RWPE2 (cell line): ENCODE measurements around the gene EPYC.

Source experiments
- ATAC-seq: fragments of 200-7000 bp; cut with Tn5 transposase; 3 replicates; pipeline ENCODE4 v1.9.1; 2021; ENCODE audit warnings: low read depth
- DNase-seq: peaks from one replicate; pipeline ENCODE4 v3.0.0-alpha.2; 2020; ENCODE audit warnings: low spot score
- H3K27ac ChIP-seq: fragments of 450-650 bp; 2 replicates; pipeline ENCODE4 v1.5.1; 2017; ENCODE audit warnings: mild to moderate bottlenecking; ENCODE audit not compliant: poor library complexity, severe bottlenecking
- H3K27me3 ChIP-seq: fragments of 250-450 bp; sonication (Bioruptor Pico); 2 replicates; pipeline ENCODE4 v1.5.1; 2021; ENCODE audit warnings: mild to moderate bottlenecking, moderate library complexity; ENCODE audit not compliant: insufficient read depth, poor library complexity, severe bottlenecking
- H3K36me3 ChIP-seq: fragments of 250-450 bp; sonication (Bioruptor Pico); 2 replicates; pipeline ENCODE4 v1.5.1; 2020; ENCODE audit warnings: low read depth, mild to moderate bottlenecking, moderate library complexity
- H3K4me1 ChIP-seq: fragments of 250-450 bp; sonication (Bioruptor Pico); 2 replicates; pipeline ENCODE4 v1.5.1; 2021; ENCODE audit warnings: mild to moderate bottlenecking, moderate library complexity; ENCODE audit not compliant: insufficient read depth, poor library complexity, severe bottlenecking
- H3K4me3 ChIP-seq: fragments of 250-450 bp; sonication (Bioruptor Pico); 2 replicates; pipeline ENCODE4 v1.5.1; 2021; ENCODE audit warnings: mild to moderate bottlenecking, moderate library complexity; ENCODE audit not compliant: severe bottlenecking
- H3K9me3 ChIP-seq: fragments of 250-450 bp; sonication (Bioruptor Pico); 2 replicates; pipeline ENCODE4 v1.5.1; 2021; ENCODE audit warnings: mild to moderate bottlenecking, moderate library complexity; ENCODE audit not compliant: severe bottlenecking
- CTCF ChIP-seq: fragments of 450-650 bp; IDR thresholded peaks from one replicate; pipeline ENCODE4 v1.5.1; 2017; ENCODE audit warnings: mild to moderate bottlenecking, moderate library complexity; ENCODE audit not compliant: poor library complexity, severe bottlenecking

Gene EPYC

GRCh38 chr12:91007531-91008290 lies 2.9 kb upstream of the EPYC start:
- ATAC-seq (no peak), DNase-seq (no peak)
- no peak overlapping the region for H3K4me3 ChIP-seq
- no peaks in the 10 kb centered on the region for H3K36me3 ChIP-seq
- peaks cover 6% of the 10 kb centered on the region for H3K27me3 ChIP-seq
- no peaks in the 10 kb centered on the region for H3K9me3 ChIP-seq
- no peak for TF ChIP-seq CTCF
- H3K4me1 ChIP-seq = no peaks in the 10 kb centered on the region
- H3K27ac ChIP-seq = no peak overlapping the region

- peaks cover 7% of the 10 kb centered on the region for H3K4me1 ChIP-seq
- TF ChIP-seq CTCF = no peak
- DNase-seq = no peak
- H3K4me3 ChIP-seq = no peak overlapping the region
- H3K36me3 ChIP-seq = no peaks in the 10 kb centered on the region
- H3K9me3 ChIP-seq = no peaks in the 10 kb centered on the region
- H3K27ac ChIP-seq = no peak overlapping the region
- no peak for ATAC-seq
- H3K27me3 ChIP-seq = peaks cover 6% of the 10 kb centered on the region
Measured at GRCh38 chr12:91003737-91004136, 1.0 kb downstream of the EPYC start.

GRCh38 chr12:91001306-91001705 lies 3.5 kb downstream of the EPYC start:
- no peaks in the 10 kb centered on the region for H3K36me3 ChIP-seq
- no peaks in the 10 kb centered on the region for H3K9me3 ChIP-seq
- no peak overlapping the region for H3K27ac ChIP-seq
- ATAC-seq = no peak
- no peak for DNase-seq
- no peak overlapping the region for H3K4me3 ChIP-seq
- H3K4me1 ChIP-seq = peaks cover 7% of the 10 kb centered on the region
- H3K27me3 ChIP-seq = peaks cover 6% of the 10 kb centered on the region
- no peak for TF ChIP-seq CTCF

GRCh38 chr12:90999966-91000365 lies 4.8 kb downstream of the EPYC start:
- peaks cover 7% of the 10 kb centered on the region for H3K4me1 ChIP-seq
- DNase-seq (no peak), ATAC-seq (peak; percentile 61; the same call in 2 of the 3 replicates)
- H3K9me3 ChIP-seq = no peaks in the 10 kb centered on the region
- no peaks in the 10 kb centered on the region for H3K36me3 ChIP-seq
- H3K27me3 ChIP-seq = peaks cover 6% of the 10 kb centered on the region
- no peak for TF ChIP-seq CTCF
- no peak overlapping the region for H3K4me3 ChIP-seq
- no peak overlapping the region for H3K27ac ChIP-seq

- H3K27ac ChIP-seq = no peak overlapping the region
- no peaks in the 10 kb centered on the region for H3K36me3 ChIP-seq
- no peak for DNase-seq
- no peaks in the 10 kb centered on the region for H3K9me3 ChIP-seq
- peaks cover 7% of the 10 kb centered on the region for H3K4me1 ChIP-seq
- TF ChIP-seq CTCF = no peak
- peaks cover 5% of the 10 kb centered on the region for H3K27me3 ChIP-seq
- ATAC-seq = no peak
- H3K4me3 ChIP-seq = no peak overlapping the region
Measured at GRCh38 chr12:90999527-90999926, 5.2 kb downstream of the EPYC start.
